K562 (cell line): ENCODE results near the gene TULP1. TPM values are rescaled to one million over a fixed set of nuclear protein-coding genes. Genes with fewer than 3 reads are reported as not detected.

Experiments used
- ATAC-seq: fragments of 200-7000 bp; cut with Tn5 transposase; 3 replicates; pipeline ENCODE4 v1.9.1; 2020; ENCODE audit warnings: moderate library complexity
- BruUV-seq: library from RNA; stranded (reverse); fragments of 400-500 nt; replicated peaks from 2 replicates; lab custom pipeline; 2021; lab: Mats Ljungman, UMichigan
- CTCF ChIA-PET: fragments of 300-600 bp; formaldehyde crosslinking; extraction: SDS; loops from one replicate; lab custom pipeline; 2021; ENCODE audit warnings: low intra/inter-chr PET ratio; lab: Yijun Ruan, JAX
- POLR2A ChIA-PET: fragments of 300-600, 350-650 bp; sonication (Branson Sonifier 250); formaldehyde crosslinking; extraction: SDS; loops from one replicate; lab custom pipeline; 2021; ENCODE audit warnings: antibody characterized with exemption, inconsistent platforms; lab: Yijun Ruan, JAX
- DNase-seq, 4 experiments: peaks; one replicate each; pipeline versions ENCODE4 v3.0.0 to v3.0.0-alpha.2; 2011 to 2018; ENCODE audit warnings: low spot score in 3 of 4, mixed read lengths in 3 of 4; ENCODE audit errors: extremely low read depth in 1 of 4
- FAIRE-seq: peaks from 2 replicates; lab custom pipeline; 2011; peaks lifted over from hg19 to GRCh38; lab: Jason Lieb, UNC
- H2AFZ ChIP-seq: 2 replicates; pipeline ENCODE4 v1.6.0; 2011; ENCODE audit warnings: low read depth, low read length, control low read depth, inconsistent platforms
- H3K27ac ChIP-seq: fragments of 200-600 bp; 3 replicates; pipeline ENCODE4 v1.8.0; 2011; ENCODE audit warnings: low read depth, mild to moderate bottlenecking, control low read depth, inconsistent platforms, low read length, moderate library complexity, mixed read lengths; ENCODE audit errors: extremely low read depth
- H3K27me3 ChIP-seq, 2 experiments: fragments of 300-600 bp in 1 of 2; 2 replicates in 1 of 2; 3 replicates in 1 of 2; pipeline versions ENCODE4 v1.6.0 to v1.8.0; 2011; ENCODE audit warnings: inconsistent platforms in 2 of 2, low read length in 2 of 2, mild to moderate bottlenecking in 1 of 2, mixed read lengths in 1 of 2, moderate library complexity in 1 of 2; ENCODE audit not compliant: control insufficient read depth in 2 of 2, insufficient read depth in 2 of 2
- H3K36me3 ChIP-seq: fragments of 300-600 bp; 3 replicates; pipeline ENCODE4 v1.8.0; 2011; ENCODE audit warnings: mild to moderate bottlenecking, low read length, inconsistent platforms; ENCODE audit not compliant: control insufficient read depth, insufficient read depth
- H3K4me1 ChIP-seq, 2 experiments: fragments of 200-600 bp in 1 of 2; replicated peaks in 1 of 2; 2 replicates in 1 of 2; 3 replicates in 1 of 2; pipeline versions ENCODE4 v1.5.1 to v1.8.0; 2011; ENCODE audit warnings: inconsistent platforms in 2 of 2, low read length in 2 of 2, mild to moderate bottlenecking in 1 of 2, mixed read lengths in 1 of 2, moderate library complexity in 1 of 2; ENCODE audit not compliant: control insufficient read depth in 2 of 2, insufficient read depth in 2 of 2
- H3K4me2 ChIP-seq: 2 replicates; pipeline ENCODE4 v1.6.1; 2011; ENCODE audit warnings: low read length, control low read depth, inconsistent platforms, mixed read lengths; ENCODE audit not compliant: insufficient read depth
- H3K4me3 ChIP-seq: fragments of 200-600 bp; sonication (generic), shearing (Covaris generic); 2 replicates; pipeline ENCODE4 v1.5.1; 2016; ENCODE audit warnings: control low read depth, inconsistent platforms
- H3K79me2 ChIP-seq: fragments of 200-600 bp; 3 replicates; pipeline ENCODE4 v1.8.0; 2011; ENCODE audit warnings: low read length, inconsistent platforms; ENCODE audit not compliant: control insufficient read depth, insufficient read depth
- H3K9ac ChIP-seq, 2 experiments: 2 replicates each; pipeline versions ENCODE4 v1.6.0 to v1.6.1; 2011; ENCODE audit warnings: low read depth in 2 of 2, low read length in 2 of 2, control low read depth in 1 of 2, inconsistent platforms in 1 of 2, mild to moderate bottlenecking in 1 of 2, mixed read lengths in 1 of 2; ENCODE audit not compliant: insufficient read depth in 1 of 2
- H3K9me1 ChIP-seq: one replicate; pipeline ENCODE4 v1.6.0; 2011; ENCODE audit warnings: inconsistent platforms, mild to moderate bottlenecking, low read length, moderate library complexity; ENCODE audit not compliant: control insufficient read depth, insufficient read depth
- H3K9me3 ChIP-seq: replicated peaks from 2 replicates; pipeline ENCODE4 v1.5.1; 2011; ENCODE audit warnings: low read depth, low read length, inconsistent platforms; ENCODE audit not compliant: control insufficient read depth, insufficient read depth
- H4K20me1 ChIP-seq: replicated peaks from 2 replicates; pipeline ENCODE4 v1.6.1; 2011; ENCODE audit warnings: low read length, inconsistent platforms, mixed read lengths; ENCODE audit not compliant: control insufficient read depth, insufficient read depth
- ARID2 ChIP-seq: fragments of 450-650 bp; IDR thresholded peaks from 2 replicates; pipeline ENCODE4 v1.6.1; 2017; ENCODE audit warnings: antibody characterized with exemption, mild to moderate bottlenecking
- BCOR ChIP-seq: fragments of 450-650 bp; IDR thresholded peaks from 2 replicates; pipeline ENCODE4 v1.6.1; 2016
- BDP1 ChIP-seq: IDR thresholded peaks from 3 replicates; pipeline ENCODE4 v1.6.1; 2011; ENCODE audit not compliant: insufficient read length, insufficient read depth
- HDAC8 ChIP-seq: fragments of 450-650 bp; IDR thresholded peaks from 2 replicates; pipeline ENCODE4 v1.6.1; 2016; ENCODE audit warnings: mild to moderate bottlenecking, missing genetic modification characterization, moderate library complexity, missing compliant biosample characterization
- MAFG ChIP-seq: fragments of 450-650 bp; conservative IDR thresholded peaks from 2 replicates; pipeline ENCODE4 v1.6.1; 2016; ENCODE audit warnings: missing genetic modification characterization, missing compliant biosample characterization
- NBN ChIP-seq: fragments of 450-650 bp; IDR thresholded peaks from 2 replicates; pipeline ENCODE4 v1.6.1; 2016; ENCODE audit warnings: low read depth, mild to moderate bottlenecking
- NFXL1 ChIP-seq: fragments of 450-650 bp; formaldehyde crosslinking; IDR thresholded peaks from 2 replicates; pipeline ENCODE4 v1.4.0; 2021; ENCODE audit warnings: mild to moderate bottlenecking
- NR2C1 ChIP-seq, 2 experiments: fragments of 450-650 bp; IDR thresholded peaks; 2 replicates each; pipeline ENCODE4 v1.6.1; 2017; ENCODE audit warnings: mild to moderate bottlenecking in 2 of 2, antibody characterized with exemption in 1 of 2, inconsistent platforms in 1 of 2, missing compliant biosample characterization in 1 of 2, missing genetic modification characterization in 1 of 2
- WGBS: fragments of 100-300 bp; shearing (Covaris generic); methylation state at CpG from one replicate; pipeline ENCODE4 v1.1.6; 2016; ENCODE audit warnings: low coverage, mixed read lengths; ENCODE audit not compliant: insufficient coverage; ENCODE audit errors: missing lambda C conversion rate; 5-methylcytosine and 5-hydroxymethylcytosine counted together
- in situ Hi-C: fragments of 300-500 bp; cut with MboI; formaldehyde crosslinking; loops from 4 replicates; pipeline ENCODE4 v1.15.0; 2018; ENCODE audit warnings: inconsistent platforms, mixed read lengths
- intact Hi-C: fragments of 100-400 bp; cut with micrococcal nuclease; formaldehyde crosslinking; loops from 2 replicates; pipeline ENCODE4 v1.14.2; 2022
- polyA plus RNA-seq, 8 experiments: library from polyadenylated mRNA; depleted of rRNA in 4 of 8; stranded (reverse) in 5 of 8; unstranded in 3 of 8; fragments of >200 nt; fragmentation: Nextera tagmentation in 2 of 8; fragmentation: Illumina TruSeq in 1 of 8; extraction: Ambion mirVana in 2 of 8; extraction: Trizol in 1 of 8; gene quantifications; 2 replicates each; pipeline versions ENCODE4 v1.2.1 to v1.2.3, GENCODE V29; 2011 to 2014; ENCODE audit warnings: inconsistent platforms in 1 of 8, missing spikeins in 1 of 8
- total RNA-seq, 7 experiments: library from RNA; depleted of rRNA in 6 of 7; stranded (reverse); fragments of >200 nt in 6 of 7; fragmentation: Illumina TruSeq in 2 of 7; extraction: Trizol in 2 of 7; gene quantifications; 2 replicates each; pipeline versions ENCODE4 v1.2.1 to v1.2.3, GENCODE V29; 2011 to 2021; ENCODE audit warnings: low replicate concordance in 1 of 7
- TF ChIP-seq, protein P1 (sequence below): sonication (generic); formaldehyde crosslinking; IDR thresholded peaks from 2 replicates; pipeline ENCODE4 v1.8.1; 2023; ENCODE audit warnings: mild to moderate bottlenecking, missing genetic modification reagents
- TF ChIP-seq, protein P2 (sequence below), 2 experiments: fragments of 450-650 bp in 1 of 2; sonication (generic) in 1 of 2; formaldehyde crosslinking in 1 of 2; IDR thresholded peaks; 2 replicates each; pipeline versions ENCODE4 v1.7.1 to v1.9.0; 2016 to 2022; ENCODE audit warnings: inconsistent platforms in 1 of 2, mild to moderate bottlenecking in 1 of 2, missing genetic modification reagents in 1 of 2

Gene TULP1
- total and polyA plus RNA-seq, 9 of the 15 experiments (the other 6 are each of a cell fraction or from before 2014, with no cell fraction given) = 0.06 to 0.17 (median 0.09) TPM; not detected in 6

GRCh38 chr6:35543459-35544193, 30.9 kb upstream of the TULP1 start:
- no peak overlapping the region for H3K27ac ChIP-seq
- ATAC-seq (no peak), DNase-seq (no peak), FAIRE-seq (no peak)
- no peaks in the 10 kb centered on the region for H3K9me3 ChIP-seq
- H4K20me1 ChIP-seq = no peaks in the 10 kb centered on the region
- peaks cover 19 to 29% of the 10 kb centered on the region in 2 experiments; a peak in 4 of 5 replicates for H3K27me3 ChIP-seq
- CTCF ChIA-PET = interaction anchor here (0.6 kb wide), 1 partner anchor 9 kb away, joined by 3 read pairs; no protein-coding TSS in a partner anchor
- no peak overlapping the region for H3K9ac ChIP-seq
- 11% methylated on average over 16 of the region's 16 CpGs for whole genome bisulfite sequencing
- intact Hi-C loops (no loop called here), in situ Hi-C loops (no loop called here)
- H3K4me3 ChIP-seq = no peak overlapping the region
- POLR2A ChIA-PET = interaction anchor here (1.2 kb wide), 1 partner anchor 8 kb away, joined by 4 read pairs; no protein-coding TSS in a partner anchor
- no peaks in the 10 kb centered on the region for H3K4me1 ChIP-seq
- H3K79me2 ChIP-seq = no peaks in the 10 kb centered on the region
- no peak overlapping the region for H3K4me2 ChIP-seq
- no peaks in the 10 kb centered on the region for H3K9me1 ChIP-seq
- H3K36me3 ChIP-seq = no peaks in the 10 kb centered on the region
- no TSS peak for BruUV-seq
- no peak overlapping the region for H2AFZ ChIP-seq
- TF ChIP-seq MAFG (tag) (no peak), ARID2 (no peak), NR2C1 (IDR thresholded peaks at IDR 0.05) (peak; percentile 53; the same call in 1 of the 2 replicates), NR2C1 (tag; IDR thresholded peaks at IDR 0.05) (no peak), NBN (no peak), HDAC8 (tag) (no peak), NFXL1 (CRISPR knock-in tag) (no peak), BDP1 (no peak), BCOR (no peak)
- TF ChIP-seq, protein P1, sequence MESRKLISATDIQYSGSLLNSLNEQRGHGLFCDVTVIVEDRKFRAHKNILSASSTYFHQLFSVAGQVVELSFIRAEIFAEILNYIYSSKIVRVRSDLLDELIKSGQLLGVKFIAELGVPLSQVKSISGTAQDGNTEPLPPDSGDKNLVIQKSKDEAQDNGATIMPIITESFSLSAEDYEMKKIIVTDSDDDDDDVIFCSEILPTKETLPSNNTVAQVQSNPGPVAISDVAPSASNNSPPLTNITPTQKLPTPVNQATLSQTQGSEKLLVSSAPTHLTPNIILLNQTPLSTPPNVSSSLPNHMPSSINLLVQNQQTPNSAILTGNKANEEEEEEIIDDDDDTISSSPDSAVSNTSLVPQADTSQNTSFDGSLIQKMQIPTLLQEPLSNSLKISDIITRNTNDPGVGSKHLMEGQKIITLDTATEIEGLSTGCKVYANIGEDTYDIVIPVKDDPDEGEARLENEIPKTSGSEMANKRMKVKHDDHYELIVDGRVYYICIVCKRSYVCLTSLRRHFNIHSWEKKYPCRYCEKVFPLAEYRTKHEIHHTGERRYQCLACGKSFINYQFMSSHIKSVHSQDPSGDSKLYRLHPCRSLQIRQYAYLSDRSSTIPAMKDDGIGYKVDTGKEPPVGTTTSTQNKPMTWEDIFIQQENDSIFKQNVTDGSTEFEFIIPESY (CRISPR knock-in tag) = no peak
- TF ChIP-seq, protein P2, sequence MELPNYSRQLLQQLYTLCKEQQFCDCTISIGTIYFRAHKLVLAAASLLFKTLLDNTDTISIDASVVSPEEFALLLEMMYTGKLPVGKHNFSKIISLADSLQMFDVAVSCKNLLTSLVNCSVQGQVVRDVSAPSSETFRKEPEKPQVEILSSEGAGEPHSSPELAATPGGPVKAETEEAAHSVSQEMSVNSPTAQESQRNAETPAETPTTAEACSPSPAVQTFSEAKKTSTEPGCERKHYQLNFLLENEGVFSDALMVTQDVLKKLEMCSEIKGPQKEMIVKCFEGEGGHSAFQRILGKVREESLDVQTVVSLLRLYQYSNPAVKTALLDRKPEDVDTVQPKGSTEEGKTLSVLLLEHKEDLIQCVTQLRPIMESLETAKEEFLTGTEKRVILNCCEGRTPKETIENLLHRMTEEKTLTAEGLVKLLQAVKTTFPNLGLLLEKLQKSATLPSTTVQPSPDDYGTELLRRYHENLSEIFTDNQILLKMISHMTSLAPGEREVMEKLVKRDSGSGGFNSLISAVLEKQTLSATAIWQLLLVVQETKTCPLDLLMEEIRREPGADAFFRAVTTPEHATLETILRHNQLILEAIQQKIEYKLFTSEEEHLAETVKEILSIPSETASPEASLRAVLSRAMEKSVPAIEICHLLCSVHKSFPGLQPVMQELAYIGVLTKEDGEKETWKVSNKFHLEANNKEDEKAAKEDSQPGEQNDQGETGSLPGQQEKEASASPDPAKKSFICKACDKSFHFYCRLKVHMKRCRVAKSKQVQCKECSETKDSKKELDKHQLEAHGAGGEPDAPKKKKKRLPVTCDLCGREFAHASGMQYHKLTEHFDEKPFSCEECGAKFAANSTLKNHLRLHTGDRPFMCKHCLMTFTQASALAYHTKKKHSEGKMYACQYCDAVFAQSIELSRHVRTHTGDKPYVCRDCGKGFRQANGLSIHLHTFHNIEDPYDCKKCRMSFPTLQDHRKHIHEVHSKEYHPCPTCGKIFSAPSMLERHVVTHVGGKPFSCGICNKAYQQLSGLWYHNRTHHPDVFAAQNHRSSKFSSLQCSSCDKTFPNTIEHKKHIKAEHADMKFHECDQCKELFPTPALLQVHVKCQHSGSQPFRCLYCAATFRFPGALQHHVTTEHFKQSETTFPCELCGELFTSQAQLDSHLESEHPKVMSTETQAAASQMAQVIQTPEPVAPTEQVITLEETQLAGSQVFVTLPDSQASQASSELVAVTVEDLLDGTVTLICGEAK (IDR thresholded peaks at IDR 0.05) = peak; percentile 64; the same call in 1 of the 2 replicates
- TF ChIP-seq, protein P2 (CRISPR knock-in tag; IDR thresholded peaks at IDR 0.05) = no peak
